Common myeloid progenitor, CD34-positive (primary cell): ENCODE results near the gene UBE2R2.

Experiments used
- CTCF ChIA-PET: fragments of 350-600 bp; sonication (Branson Sonifier 250); formaldehyde crosslinking; loops from one replicate; lab custom pipeline; 2021; ENCODE audit warnings: antibody characterized with exemption; lab: Charles Lee
- POLR2A ChIA-PET: fragments of 350-600 bp; sonication (Branson Sonifier 250); formaldehyde crosslinking; loops from one replicate; lab custom pipeline; 2021; ENCODE audit warnings: antibody characterized with exemption; lab: Charles Lee
- DNase-seq, 3 donors: peaks; one replicate each; pipeline versions ENCODE4 v3.0.0 to v3.0.0-alpha.2; 2013
- H3K27ac ChIP-seq, 2 experiments: 1 replicate in 1 of 2; 2 replicates in 1 of 2; pipeline ENCODE4 v1.7.0; 2013; ENCODE audit warnings: inconsistent platforms in 2 of 2, low read length in 2 of 2, mild to moderate bottlenecking in 2 of 2, low read depth in 1 of 2, moderate library complexity in 1 of 2; ENCODE audit not compliant: severe bottlenecking in 2 of 2, insufficient read depth in 1 of 2, poor library complexity in 1 of 2
- H3K27me3 ChIP-seq, 5 experiments: replicated peaks in 2 of 5; 1 replicate in 3 of 5; 2 replicates in 2 of 5; pipeline versions ENCODE4 v1.6.1 to v1.7.0; 2013; ENCODE audit warnings: low read length in 4 of 5, mild to moderate bottlenecking in 2 of 5, moderate library complexity in 2 of 5, inconsistent platforms in 1 of 5; ENCODE audit not compliant: insufficient read depth in 5 of 5, control insufficient read depth in 4 of 5
- H3K36me3 ChIP-seq, 4 experiments: 1 replicate in 2 of 4; 2 replicates in 2 of 4; pipeline versions ENCODE4 v1.6.1 to v1.7.0; 2013; ENCODE audit warnings: low read length in 3 of 4, control low read depth in 1 of 4, mild to moderate bottlenecking in 1 of 4; ENCODE audit not compliant: control insufficient read depth in 4 of 4, insufficient read depth in 4 of 4
- H3K4me1 ChIP-seq, 4 experiments: 1 replicate in 3 of 4; 2 replicates in 1 of 4; pipeline versions ENCODE4 v1.6.1 to v1.7.1; 2013; ENCODE audit warnings: low read length in 3 of 4, mild to moderate bottlenecking in 3 of 4, control low read depth in 1 of 4, inconsistent platforms in 1 of 4, moderate library complexity in 1 of 4; ENCODE audit not compliant: control insufficient read depth in 4 of 4, insufficient read depth in 4 of 4; ENCODE audit errors: control extremely low read depth in 1 of 4
- H3K4me3 ChIP-seq, 7 experiments: 1 replicate in 4 of 7; 2 replicates in 3 of 7; pipeline versions ENCODE4 v1.5.1 to v1.7.0; 2013; ENCODE audit warnings: mild to moderate bottlenecking in 7 of 7, low read length in 6 of 7, moderate library complexity in 6 of 7, inconsistent platforms in 2 of 7, low read depth in 2 of 7, control low read depth in 1 of 7; ENCODE audit not compliant: insufficient read depth in 4 of 7, control insufficient read depth in 1 of 7; ENCODE audit errors: extremely low read depth in 1 of 7
- H3K9me3 ChIP-seq, 5 experiments: 1 replicate in 4 of 5; 2 replicates in 1 of 5; pipeline versions ENCODE4 v1.6.1 to v1.7.1; 2013; ENCODE audit warnings: low read length in 4 of 5, mild to moderate bottlenecking in 2 of 5, inconsistent platforms in 1 of 5, low read depth in 1 of 5, moderate library complexity in 1 of 5; ENCODE audit not compliant: control insufficient read depth in 4 of 5, insufficient read depth in 2 of 5; ENCODE audit errors: control extremely low read depth in 1 of 5
- WGBS: methylation state at CpG from one replicate; pipeline ENCODE4 v1.1.5; 2013; ENCODE audit not compliant: insufficient coverage; 5-methylcytosine and 5-hydroxymethylcytosine counted together

Gene UBE2R2

GRCh38 chr9:33851301-33851700 lies 34.3 kb downstream of the UBE2R2 start:
- WGBS: no CpG with 5 or more reads among the region's 1 CpG
- ChIA-PET POLR2A (no interaction called here), CTCF (interaction anchor here (1.6 to 5.9 kb wide), 3 partner anchors 8 to 72 kb away, joined by 5 to 78 read pairs (median 7); partner anchors contain the start of gene UBE2R2)
- DNase-seq: no peak
- Histone ChIP-seq H3K9me3 (no peaks in the 10 kb centered on the region), H3K27me3 (no peaks in the 10 kb centered on the region), H3K4me3 (no peak overlapping the region), H3K27ac (no peak overlapping the region), H3K36me3 (no peaks in the 10 kb centered on the region), H3K4me1 (peaks cover 0 to 11% (median 0%) of the 10 kb centered on the region in 4 experiments)

DNA sequence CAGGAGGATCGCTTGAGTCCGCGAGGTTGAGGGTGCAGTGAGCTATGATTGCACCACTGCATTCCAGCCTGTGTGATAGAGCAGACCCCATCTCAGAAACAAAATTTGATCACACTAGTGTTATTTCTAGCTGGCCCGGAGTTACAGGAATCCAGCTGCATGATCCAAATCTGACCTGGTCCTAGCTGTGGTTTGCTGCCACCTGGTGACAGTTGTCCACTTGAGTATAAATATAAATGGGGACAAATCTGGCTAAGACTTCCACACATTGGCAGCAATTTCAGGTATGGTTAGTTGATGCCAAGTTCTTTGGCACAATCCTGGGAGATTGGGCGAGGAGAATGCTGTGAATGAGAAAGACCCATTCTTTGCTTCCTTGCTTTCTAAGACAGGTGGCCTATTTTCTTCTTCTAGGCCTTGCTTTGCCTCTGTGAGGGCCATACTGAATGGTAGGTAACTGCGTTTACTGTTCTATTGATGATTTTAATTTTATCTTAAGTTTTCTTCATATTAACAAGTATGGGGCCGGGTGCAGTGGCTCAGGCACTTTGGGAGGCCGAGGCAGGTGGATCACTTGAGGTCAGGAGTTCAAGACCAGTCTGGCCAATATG lies 35.4 kb downstream of the UBE2R2 start:
- ChIA-PET POLR2A (no interaction called here), CTCF (interaction anchor here (0.5 to 5.9 kb wide), 11 partner anchors 9 to 114 kb away, joined by 3 to 78 read pairs (median 5); partner anchors contain the start of gene UBE2R2)
- Histone ChIP-seq H3K4me3 (no peak overlapping the region), H3K27ac (no peak overlapping the region), H3K36me3 (no peaks in the 10 kb centered on the region), H3K27me3 (no peaks in the 10 kb centered on the region), H3K9me3 (no peaks in the 10 kb centered on the region), H3K4me1 (peaks cover 0 to 10% (median 0%) of the 10 kb centered on the region in 4 experiments)
- 74% methylated on average over 6 of the region's 8 CpGs for WGBS
- DNase-seq: peak; percentile 73 to 86 (median 79)

- no peak overlapping the region for H3K27ac ChIP-seq
- CTCF ChIA-PET: interaction anchor here (1.1 to 5.9 kb wide), 3 partner anchors 42 to 125 kb away, joined by 3 to 78 read pairs (median 3); partner anchors contain the start of gene UBE2R2
These were observed 39.3 kb downstream of the UBE2R2 start for GRCh38 chr9:33856247-33856646.

GRCh38 chr9:33858423-33858822 lies 41.5 kb downstream of the UBE2R2 start:
- Histone ChIP-seq H3K36me3 (peaks cover 0 to 4% (median 1%) of the 10 kb centered on the region in 4 experiments), H3K4me1 (no peaks in the 10 kb centered on the region), H3K27ac (no peak overlapping the region), H3K27me3 (no peaks in the 10 kb centered on the region), H3K9me3 (no peaks in the 10 kb centered on the region), H3K4me3 (no peak overlapping the region)
- no peak for DNase-seq
- POLR2A ChIA-PET: no interaction called here
- CTCF ChIA-PET: interaction anchor here (0.6 to 2.6 kb wide), 7 partner anchors 9 to 49 kb away, joined by 3 to 14 read pairs (median 4); no protein-coding TSS in a partner anchor
- WGBS: 88% methylated on average over 2 of the region's 3 CpGs

More at GRCh38 chr9:33856247-33856646, 39.3 kb downstream of the UBE2R2 start:
- DNase-seq: no peak
- peaks cover 0 to 6% (median 0%) of the 10 kb centered on the region in 4 experiments for H3K4me1 ChIP-seq
- no peak overlapping the region for H3K4me3 ChIP-seq
- POLR2A ChIA-PET: no interaction called here
- no peaks in the 10 kb centered on the region for H3K27me3 ChIP-seq
- H3K9me3 ChIP-seq: no peaks in the 10 kb centered on the region
- peaks cover 0 to 4% (median 0%) of the 10 kb centered on the region in 4 experiments for H3K36me3 ChIP-seq

DNA sequence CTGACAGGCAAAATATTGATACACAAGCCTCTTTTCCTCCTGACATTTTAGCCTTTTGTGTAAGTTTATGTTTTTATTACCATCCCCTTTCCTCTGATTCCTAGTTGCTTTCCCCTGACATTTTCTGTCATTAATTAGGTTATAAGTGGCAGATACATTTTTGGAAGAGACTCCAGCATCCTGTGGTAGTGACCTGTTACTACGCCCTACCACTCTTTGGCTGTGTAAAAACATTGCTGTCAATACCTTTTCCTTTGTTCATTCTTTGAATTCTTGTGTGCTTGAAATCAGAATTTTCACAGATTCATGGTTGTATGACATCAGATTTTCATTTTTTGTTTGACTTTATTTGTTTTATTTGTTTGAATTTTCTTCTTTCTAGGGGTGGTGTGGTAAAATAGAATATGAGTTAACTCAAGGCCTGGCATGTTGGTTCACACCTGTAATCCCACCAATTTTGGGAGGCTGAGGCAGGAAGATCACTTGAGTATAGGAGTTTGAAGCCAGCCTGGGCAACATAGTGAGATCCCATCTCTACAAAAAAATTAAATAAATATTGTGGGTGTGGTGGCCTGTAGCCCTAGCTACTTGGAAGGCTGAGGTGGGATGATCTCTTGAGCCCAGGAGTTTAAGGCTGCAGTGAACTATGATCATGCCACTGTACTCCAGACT lies 43.4 kb downstream of the UBE2R2 start:
- H3K4me1 ChIP-seq: no peaks in the 10 kb centered on the region
- peaks cover 2 to 4% (median 4%) of the 10 kb centered on the region in 4 experiments for H3K36me3 ChIP-seq
- H3K27me3 ChIP-seq: no peaks in the 10 kb centered on the region
- no peaks in the 10 kb centered on the region for H3K9me3 ChIP-seq
- POLR2A ChIA-PET: no interaction called here
- no CpG with 5 or more reads among the region's 1 CpG for WGBS
- no peak overlapping the region for H3K4me3 ChIP-seq
- H3K27ac ChIP-seq: no peak overlapping the region
- peak in 1 of 3 donors; percentile 21 for DNase-seq
- CTCF ChIA-PET: interaction anchor here (1.0 to 1.3 kb wide), 3 partner anchors 8 to 22 kb away, joined by 3 to 4 read pairs (median 3); no protein-coding TSS in a partner anchor

DNA sequence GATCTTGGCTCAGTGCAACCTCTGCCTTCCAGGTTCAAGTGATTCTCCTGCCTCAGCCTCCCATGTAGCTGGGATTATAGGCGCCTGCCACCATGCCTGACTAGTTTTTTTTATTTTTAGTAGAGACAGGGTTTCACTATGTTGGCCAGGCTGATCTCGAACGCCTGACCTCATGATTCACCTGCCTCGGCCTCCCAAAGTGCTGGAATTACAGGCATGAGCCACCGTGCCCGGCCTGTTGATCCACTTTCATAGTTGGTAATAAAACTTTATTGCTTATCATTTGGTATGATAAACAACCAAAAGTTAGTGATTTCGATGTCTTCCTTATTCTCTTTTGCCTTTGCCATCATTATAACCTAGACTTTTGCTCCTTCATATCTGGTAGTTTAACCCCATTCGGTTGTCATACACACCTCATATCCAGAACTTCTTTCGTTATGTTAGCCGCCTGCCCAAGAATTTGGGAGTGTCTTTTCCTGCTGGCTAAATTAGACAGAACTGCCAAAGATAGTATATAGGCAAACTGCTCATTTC lies 45.0 kb downstream of the UBE2R2 start:
- no peaks in the 10 kb centered on the region for H3K4me1 ChIP-seq
- no peak for DNase-seq
- H3K27ac ChIP-seq: no peak overlapping the region
- POLR2A ChIA-PET: no interaction called here
- no peak overlapping the region for H3K4me3 ChIP-seq
- 100% methylated on average over 8 of the region's 10 CpGs for WGBS
- no peaks in the 10 kb centered on the region for H3K9me3 ChIP-seq
- H3K27me3 ChIP-seq: no peaks in the 10 kb centered on the region
- CTCF ChIA-PET: interaction anchor here (1.5 kb wide), 1 partner anchor 48 kb away, joined by 5 read pairs; no protein-coding TSS in a partner anchor
- peaks cover 2 to 6% (median 4%) of the 10 kb centered on the region in 4 experiments for H3K36me3 ChIP-seq
